Cardiac fibroblast (primary cell): ENCODE data around the gene FAM118A.

Experiments
- DNase-seq, 2 donors: peaks; one replicate each; pipeline versions ENCODE4 v3.0.0 to v3.0.0-alpha.2; 2010; ENCODE audit warnings: low read depth in 2 of 2
- H3K4me3 ChIP-seq, 2 donors: replicated peaks in 1 of 2; 1 replicate in 1 of 2; 2 replicates in 1 of 2; pipeline ENCODE4 v1.5.1; 2011; ENCODE audit warnings: low read depth in 2 of 2, low read length in 2 of 2, mild to moderate bottlenecking in 2 of 2, moderate library complexity in 1 of 2
- CTCF ChIP-seq: IDR thresholded peaks from one replicate; pipeline ENCODE4 v1.5.1; 2011; ENCODE audit warnings: low read depth, mild to moderate bottlenecking, low read length, inconsistent platforms

Gene FAM118A

GRCh38 chr22:45331486-45331885 is 21.8 kb downstream of the FAM118A start:
- no peak for TF ChIP-seq CTCF
- DNase-seq: no peak
- no peak overlapping the region for H3K4me3 ChIP-seq

- TF ChIP-seq CTCF: no peak
- DNase-seq: no peak
- no peak overlapping the region for H3K4me3 ChIP-seq
These were observed 22.3 kb downstream of the FAM118A start for GRCh38 chr22:45332001-45332400.

GRCh38 chr22:45334068-45334467 is 24.3 kb downstream of the FAM118A start:
- H3K4me3 ChIP-seq: no peak overlapping the region
- peak in 1 of 2 donors; percentile 41 for DNase-seq
- no peak for TF ChIP-seq CTCF

- DNase-seq: no peak
- no peak for TF ChIP-seq CTCF
- no peak overlapping the region for H3K4me3 ChIP-seq
These were observed 24.8 kb downstream of the FAM118A start for GRCh38 chr22:45334528-45334927.

- no peak for TF ChIP-seq CTCF
- DNase-seq: no peak
- H3K4me3 ChIP-seq: no peak overlapping the region
These were observed 25.5 kb downstream of the FAM118A start for GRCh38 chr22:45335021-45335818.

- DNase-seq: no peak
- TF ChIP-seq CTCF: no peak
- no peak overlapping the region for H3K4me3 ChIP-seq
These were observed 26.3 kb downstream of the FAM118A start for GRCh38 chr22:45335854-45336522.
